LNCaP clone FGC (cell line): ENCODE data around the gene OPN4.

Experiments used
- DNase-seq: peaks from one replicate; pipeline ENCODE4 v3.0.0-alpha.2; 2011; ENCODE audit warnings: low read depth
- H3K4me3 ChIP-seq: 2 replicates; pipeline ENCODE4 v1.5.1; 2011; ENCODE audit warnings: mild to moderate bottlenecking, low read depth, low read length, control low read depth
- CTCF ChIP-seq: IDR thresholded peaks from 2 replicates; pipeline ENCODE4 v1.5.1; 2012; ENCODE audit warnings: mild to moderate bottlenecking; ENCODE audit not compliant: control insufficient read depth, insufficient read depth; ENCODE audit errors: extremely low read depth

OPN4 gene

GRCh38 chr10:86692023-86692514 is 37.7 kb downstream of the OPN4 start:
- DNase-seq: no peak
- no peak overlapping the region for H3K4me3 ChIP-seq
- no peak for TF ChIP-seq CTCF

GRCh38 chr10:86692664-86693063 is 38.3 kb downstream of the OPN4 start:
- no peak overlapping the region for H3K4me3 ChIP-seq
- no peak for TF ChIP-seq CTCF
- no peak for DNase-seq

DNA sequence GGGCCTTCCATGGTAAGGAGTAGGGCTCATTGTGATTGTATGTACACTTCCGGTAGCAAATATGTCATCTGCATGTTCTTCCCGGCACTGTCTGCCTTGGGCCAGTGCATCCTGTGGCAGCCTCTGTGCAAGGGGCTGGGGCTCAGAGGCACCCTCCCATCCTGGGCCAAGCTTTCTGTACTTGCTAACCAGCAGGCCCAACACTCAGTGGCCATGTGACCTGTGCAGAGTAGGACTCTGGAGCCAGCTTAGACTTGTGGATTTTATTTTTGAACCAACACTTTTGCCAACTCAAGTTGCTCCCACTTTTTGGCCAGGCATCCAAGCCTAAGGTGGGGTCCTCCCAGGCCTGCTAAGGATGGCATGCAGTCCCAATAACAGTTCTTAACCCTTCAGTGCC is 38.9 kb downstream of the OPN4 start:
- H3K4me3 ChIP-seq: no peak overlapping the region
- no peak for TF ChIP-seq CTCF
- DNase-seq: no peak

- 0 out of 2 replicates have a peak, but pooled peaks have one; percentile 23 for TF ChIP-seq CTCF
- no peak overlapping the region for H3K4me3 ChIP-seq
- no peak for DNase-seq
Observed at GRCh38 chr10:86693721-86694369, 39.5 kb downstream of the OPN4 start.

- TF ChIP-seq CTCF: no peak
- H3K4me3 ChIP-seq: no peak overlapping the region
- no peak for DNase-seq
Observed at GRCh38 chr10:86698207-86698940, 44.0 kb downstream of the OPN4 start.

GRCh38 chr10:86699125-86699524 is 44.8 kb downstream of the OPN4 start:
- H3K4me3 ChIP-seq: no peak overlapping the region
- DNase-seq: no peak
- no peak for TF ChIP-seq CTCF
